Measurements from ENCODE around the gene CPVL. TPM values are rescaled to one million over a fixed set of nuclear protein-coding genes. Genes with fewer than 3 reads are reported as not detected.

Gene CPVL
- total and polyA plus RNA-seq, 2 donors (not counting 1 experiment from before 2014, with no cell fraction given): 2.6 TPM; not detected in 1

- peak; percentile 25 for DNase-seq
- 4% methylated on average over 39 of the region's 39 CpGs for WGBS (ENCODE audit: insufficient coverage)
- peak; percentile 24 for ATAC-seq (ENCODE audit: low read depth)
- Histone ChIP-seq H3K9me3 (ENCODE audit: control extremely low read depth in 1 of 3, control insufficient read depth in 2 of 3, insufficient read depth in 1 of 3, low read length in 2 of 3) (peaks cover 0 to 21% (median 0%) of the 10 kb centered on the region in 3 donors), H2AFZ (ENCODE audit: insufficient read depth, low read depth, low read length, poor library complexity, severe bottlenecking) (peak overlapping the region; percentile 38), H3K4me2 (replicated peaks; ENCODE audit: low read depth, low read length, poor library complexity, severe bottlenecking) (peak overlapping the region; percentile 72), H3K79me2 (ENCODE audit: control insufficient read depth, insufficient read depth, low read length) (no peaks in the 10 kb centered on the region), H3K4me3 (ENCODE audit: control extremely low read depth in 1 of 5, extremely low read depth in 1 of 5, insufficient read depth in 1 of 5, low read depth in 2 of 5, low read length in 4 of 5) (peak overlapping the region in 2 of 5 experiments; percentile 5 to 39), H3K4me1 (ENCODE audit: control insufficient read depth in 2 of 2, insufficient read depth in 2 of 2, low read length in 2 of 2) (peaks cover 22 to 29% of the 10 kb centered on the region in 2 donors), H3K9ac (ENCODE audit: low read length) (peak overlapping the region; percentile 42), H3K27ac (ENCODE audit: low read length in 2 of 2) (no peak overlapping the region), H3K27me3 (replicated peaks in 1 of 4; ENCODE audit: control extremely low read depth in 1 of 4, control insufficient read depth in 3 of 4, insufficient read depth in 4 of 4, low read length in 3 of 4) (peaks cover 0 to 47% (median 25%) of the 10 kb centered on the region in 4 experiments), H3K36me3 (replicated peaks in 1 of 2; ENCODE audit: control extremely low read depth in 1 of 2, control insufficient read depth in 1 of 2, extremely low read depth in 1 of 2, insufficient read depth in 2 of 2, low read length in 1 of 2) (no peaks in the 10 kb centered on the region), H4K20me1 (ENCODE audit: control insufficient read depth, insufficient read depth, low read length, poor library complexity, severe bottlenecking) (no peaks in the 10 kb centered on the region)
- TF ChIP-seq EZH2 (IDR thresholded peaks at IDR 0.05; ENCODE audit: borderline replicate concordance, insufficient read depth, low read depth, low read length, poor library complexity, severe bottlenecking): no peak
- TF ChIP-seq CTCF (IDR thresholded peaks at IDR 0.05): peak; percentile 1
- H3K4me3 Mint-ChIP-seq: peak overlapping the region; percentile 59
- ChIA-PET POLR2A (no interaction called here), CTCF (interaction anchor here (0.7 to 6.0 kb wide), 4 partner anchors 12 to 452 kb away, joined by 3 to 21 read pairs (median 7); no protein-coding TSS in a partner anchor)
- H3K27ac Mint-ChIP-seq: no peak overlapping the region
- intact Hi-C loops (cut with micrococcal nuclease): no loop called here
- H3K4me1 Mint-ChIP-seq: peaks cover 19% of the 10 kb centered on the region
- no peaks in the 10 kb centered on the region for H3K9me3 Mint-ChIP-seq (ENCODE audit: insufficient read depth)
- H3K27me3 Mint-ChIP-seq: peaks cover 67% of the 10 kb centered on the region
Observed at GRCh38 chr7:28956608-28957063, 189.7 kb downstream of the CPVL start.

Data from B cell (primary cell).